GM18502 (cell line): ENCODE data around the gene CCDC12.
A peak's percentile ranks its signal among the peaks of the same experiment; 100 is the strongest.
"Not testable (repeated sequence)": the region's sequence is repeated elsewhere in the genome, so short reads cannot be mapped to it uniquely, and the experiment has no call there.

Experiments used
- ATAC-seq: cut with Tn5 transposase; IDR thresholded peaks from one replicate; pipeline ENCODE4 v1.9.1; 2021; ENCODE audit warnings: mild to moderate bottlenecking; ENCODE audit not compliant: unreplicated experiment, poor library complexity

Gene CCDC12

DNA sequence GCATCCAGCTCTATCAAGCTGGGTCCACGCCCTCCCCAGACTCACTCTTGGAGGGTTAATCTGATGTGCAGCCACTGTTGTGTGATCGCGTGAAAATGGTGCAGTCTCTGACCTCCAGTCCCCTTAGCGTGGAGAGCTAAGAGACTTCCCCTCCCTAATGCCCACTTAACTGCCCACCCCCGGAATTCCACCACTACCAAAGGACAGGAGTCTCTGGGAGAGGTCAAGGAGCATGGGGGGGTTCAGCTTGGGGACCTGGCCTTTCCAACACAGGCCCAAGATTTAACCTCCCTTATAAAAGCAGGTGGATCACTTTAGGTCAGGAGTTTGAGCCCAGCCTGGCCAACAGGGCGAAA is 48.8 kb downstream of the CCDC12 start:
- no peak for ATAC-seq

DNA sequence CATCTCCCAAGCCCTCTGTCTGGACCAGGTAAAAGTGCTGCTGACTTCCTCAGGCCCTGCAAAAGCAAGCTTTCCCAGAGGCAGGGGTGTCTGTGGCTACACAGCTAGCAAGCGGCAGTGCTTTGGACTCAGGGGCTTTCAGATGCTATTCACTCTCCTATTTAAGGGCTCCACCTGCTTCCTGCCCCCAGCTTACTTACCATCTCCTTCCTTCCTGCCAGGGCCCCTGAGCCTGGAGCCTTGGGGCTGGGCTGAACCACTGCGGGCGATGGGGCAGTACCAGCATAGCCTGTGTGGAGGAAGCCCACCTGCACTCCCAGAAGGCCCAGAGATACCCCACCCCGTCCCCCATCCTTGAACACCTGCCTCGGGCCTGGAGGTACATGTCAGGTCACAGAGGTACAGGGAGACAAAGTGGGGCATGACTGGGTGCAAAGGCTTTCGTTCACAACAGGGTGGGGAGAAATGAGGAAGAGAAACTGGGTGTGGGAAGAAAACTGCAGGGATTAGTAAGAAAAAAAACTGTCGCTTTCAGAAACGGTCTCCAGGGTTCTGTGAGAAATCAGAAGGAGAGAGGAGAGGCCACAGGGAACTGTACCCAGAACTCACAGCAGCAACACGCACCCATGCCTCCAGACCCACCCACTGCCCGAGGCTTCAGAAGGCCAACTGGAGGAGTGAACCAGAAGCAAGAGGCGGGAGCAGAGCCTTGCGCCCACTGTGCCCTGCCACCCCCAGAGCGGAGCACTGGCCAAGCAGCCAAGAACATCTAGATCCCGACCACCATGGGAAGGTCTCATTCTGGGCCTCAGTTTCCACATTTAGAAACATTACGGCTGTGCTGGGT is 49.5 kb downstream of the CCDC12 start:
- ATAC-seq: peak; percentile 63

DNA sequence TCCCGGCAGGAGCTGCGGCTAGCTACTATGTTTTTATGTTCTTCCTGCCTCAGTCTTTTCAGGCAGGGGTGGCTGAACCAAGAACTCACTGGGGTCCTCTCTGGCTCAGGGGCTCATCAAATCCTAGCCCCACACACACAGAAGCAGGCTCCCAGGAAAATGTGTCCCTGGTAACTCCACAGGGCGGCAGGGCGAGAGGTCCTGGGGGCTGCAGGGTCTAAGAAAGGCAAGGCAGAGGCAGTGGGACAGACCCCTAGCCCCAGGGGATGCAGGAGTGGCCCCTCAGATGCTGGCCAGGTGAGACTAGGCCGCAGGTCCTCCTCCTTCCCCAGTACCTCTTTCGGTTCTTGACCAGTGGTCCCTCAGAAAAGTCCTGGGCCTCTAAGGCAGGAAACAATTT is 50.1 kb downstream of the CCDC12 start:
- ATAC-seq: no peak

DNA sequence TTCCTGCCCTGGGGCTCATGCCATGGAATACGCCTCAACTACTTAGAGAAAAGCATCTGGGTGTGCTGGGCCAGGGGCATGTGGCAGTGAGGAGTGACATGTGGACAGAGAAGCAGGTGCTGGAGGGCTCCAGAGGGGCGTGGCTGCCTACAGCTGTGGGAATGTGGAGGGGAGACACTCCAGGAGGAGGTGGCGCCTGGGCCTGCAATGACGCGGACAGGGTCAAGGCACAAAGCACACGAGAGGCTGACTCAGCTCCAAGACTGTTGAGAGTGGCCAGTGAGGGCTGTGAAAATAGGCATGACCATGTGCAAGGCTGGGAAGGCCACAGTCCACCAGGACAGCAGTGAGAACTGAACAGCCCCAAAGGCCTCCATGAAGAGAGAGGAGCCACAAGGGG is 50.5 kb downstream of the CCDC12 start:
- ATAC-seq: no peak

DNA sequence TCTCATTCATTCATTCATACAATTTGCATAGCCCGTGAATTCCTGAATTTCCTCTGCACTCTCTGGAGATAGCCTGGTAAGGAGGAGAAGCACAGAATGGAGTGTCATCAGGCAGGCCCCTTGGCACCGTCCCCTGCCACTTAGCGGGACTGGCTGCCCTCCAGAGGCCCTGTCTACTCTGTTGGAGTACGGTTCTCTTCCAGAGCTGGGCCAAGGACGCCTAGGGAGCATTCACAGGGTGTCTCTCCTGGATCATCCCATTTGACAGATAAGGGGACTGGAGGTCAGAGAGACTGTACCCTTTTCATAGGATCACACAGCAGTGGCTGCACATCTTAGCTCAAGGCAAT is 51.0 kb downstream of the CCDC12 start:
- no peak for ATAC-seq

DNA sequence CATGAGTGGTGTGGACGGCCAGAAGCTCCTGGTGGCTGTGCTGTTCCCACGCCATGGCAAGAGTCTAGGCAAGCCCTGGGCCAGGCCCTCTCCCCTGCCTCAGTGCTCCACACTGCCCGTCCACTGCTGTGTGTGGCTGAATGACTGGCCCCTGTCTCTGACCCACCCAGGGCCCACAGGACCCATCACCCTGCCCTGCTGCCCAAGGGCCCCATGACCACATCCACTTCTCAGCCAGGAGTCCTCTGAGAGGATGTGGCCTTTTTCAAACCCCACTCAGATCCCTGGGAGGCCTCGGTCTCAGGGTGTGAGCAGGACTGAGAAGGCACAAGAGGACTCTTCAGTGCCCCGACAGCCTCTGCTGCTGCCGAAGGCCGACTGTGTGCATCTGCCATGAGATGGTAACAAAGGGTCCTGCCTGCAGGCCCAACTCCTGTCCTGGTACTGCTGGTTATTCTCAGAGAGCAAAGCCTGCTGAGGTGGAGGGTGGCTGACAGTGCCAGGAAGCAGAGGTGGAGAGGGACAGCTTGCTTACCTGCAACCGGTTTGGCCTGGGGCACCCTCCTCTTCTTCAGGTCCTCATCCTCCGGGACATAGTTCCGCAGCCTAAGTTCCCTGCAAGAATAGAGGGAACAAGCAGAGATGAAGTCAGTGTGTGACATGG is 51.5 kb downstream of the CCDC12 start:
- no peak for ATAC-seq

DNA sequence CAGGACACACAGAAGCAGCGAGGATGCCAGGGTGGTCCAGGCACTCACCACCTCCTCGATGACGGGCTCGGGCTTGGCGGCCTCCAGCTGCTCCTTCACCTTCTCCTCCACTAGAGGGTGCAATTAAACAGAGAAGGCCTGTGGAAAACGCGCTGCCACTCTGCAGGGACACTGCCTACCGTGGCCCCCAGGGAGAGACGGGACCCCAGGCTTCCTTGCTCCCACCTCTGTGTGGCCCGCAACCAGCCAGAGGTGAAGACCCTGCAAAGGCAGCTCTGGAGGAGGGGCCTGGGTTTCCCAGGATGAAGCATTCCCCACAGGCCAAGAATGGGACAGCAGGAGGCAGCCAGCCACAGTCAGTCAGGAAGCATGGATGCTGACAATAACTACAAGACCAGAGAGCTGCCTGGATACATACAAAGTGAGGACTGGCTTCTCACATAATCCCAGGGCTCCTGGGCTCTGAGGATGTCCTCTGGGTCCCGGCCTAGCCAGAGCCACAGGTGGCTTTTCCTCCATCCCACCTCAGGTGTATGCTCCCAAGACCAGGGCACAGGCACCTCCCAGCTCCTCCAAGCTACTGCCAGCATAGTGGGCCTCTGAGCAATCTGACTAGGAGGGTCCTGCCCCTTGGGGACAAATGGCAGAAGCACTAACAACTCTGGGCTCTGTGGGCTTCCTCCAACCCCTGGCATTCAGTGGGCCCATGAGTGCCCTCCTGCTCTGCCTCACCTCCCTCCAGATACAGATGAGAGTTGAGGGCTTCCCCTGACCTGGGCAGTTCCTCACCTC is 52.8 kb downstream of the CCDC12 start:
- ATAC-seq: no peak

DNA sequence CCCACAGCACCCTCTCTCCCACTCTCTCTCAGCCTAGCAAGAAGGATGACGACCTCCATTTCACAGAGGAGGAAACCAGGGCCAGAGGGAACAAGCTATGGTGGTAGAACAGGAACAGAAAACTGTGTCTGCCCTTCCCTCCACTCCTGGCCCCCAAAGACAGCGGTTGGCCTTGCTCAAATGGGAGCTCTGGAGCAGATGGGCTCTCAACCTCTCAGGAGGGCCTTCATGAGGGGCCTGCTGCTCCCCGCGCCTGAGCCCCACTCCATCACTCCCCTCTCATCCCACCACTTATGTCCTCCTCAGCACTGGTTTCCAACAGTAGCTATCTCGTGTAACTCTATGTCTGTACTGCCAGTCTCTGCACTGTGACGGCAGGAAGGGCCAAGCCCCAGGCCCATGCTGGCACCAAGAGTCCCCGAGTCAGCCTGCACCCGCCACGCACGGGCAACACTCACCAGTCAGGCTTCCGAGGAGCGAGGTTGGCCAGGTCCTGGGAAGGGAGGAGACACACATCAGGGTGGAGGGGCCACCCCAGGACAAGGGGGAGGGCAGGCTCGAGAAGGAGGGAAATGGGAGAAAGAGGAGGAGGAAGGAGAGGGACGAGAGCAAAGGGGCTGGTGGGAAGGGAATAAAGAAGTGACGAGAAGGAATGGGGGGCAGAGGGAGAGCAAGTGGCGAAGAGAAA is 53.5 kb downstream of the CCDC12 start:
- no peak for ATAC-seq

DNA sequence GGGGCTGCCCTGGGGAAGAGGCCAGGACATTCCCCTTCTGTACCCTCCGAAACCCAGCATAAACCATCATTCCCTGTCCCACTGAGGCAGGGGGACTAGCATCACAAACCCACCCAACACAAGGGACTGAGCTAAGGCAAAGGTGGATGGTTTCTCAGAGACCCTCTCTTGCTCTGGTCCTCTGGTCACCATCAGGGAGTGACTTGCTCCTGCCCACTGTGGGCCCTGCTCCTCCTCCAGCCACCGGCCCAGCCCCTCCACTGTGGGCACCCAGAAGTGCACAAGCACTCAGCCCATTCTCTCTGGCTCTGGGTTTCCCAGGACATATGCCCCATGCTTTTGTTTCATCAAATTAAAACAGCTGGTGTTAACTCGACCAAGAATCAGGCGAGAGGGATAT is 54.1 kb downstream of the CCDC12 start:
- ATAC-seq: no peak

DNA sequence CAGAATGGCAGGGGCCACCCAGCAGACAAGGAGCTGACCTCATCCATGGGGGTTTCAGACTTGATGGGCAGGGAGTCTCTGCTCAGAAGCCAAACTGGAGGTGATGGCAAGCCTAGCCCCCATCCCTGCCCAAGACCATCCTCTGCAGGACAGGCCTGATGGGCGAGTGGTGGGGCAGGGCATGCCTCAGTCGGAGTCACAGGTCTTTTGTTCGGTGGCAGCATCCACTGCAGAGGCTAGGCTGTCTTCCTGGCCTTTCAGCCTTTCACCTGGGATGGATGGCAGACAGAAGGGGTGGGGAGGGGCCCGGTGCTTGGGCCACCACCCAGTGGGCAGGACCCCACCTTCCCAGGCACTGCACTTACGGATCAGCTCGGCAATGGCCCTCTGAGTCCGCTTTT is 54.7 kb downstream of the CCDC12 start:
- no peak for ATAC-seq

DNA sequence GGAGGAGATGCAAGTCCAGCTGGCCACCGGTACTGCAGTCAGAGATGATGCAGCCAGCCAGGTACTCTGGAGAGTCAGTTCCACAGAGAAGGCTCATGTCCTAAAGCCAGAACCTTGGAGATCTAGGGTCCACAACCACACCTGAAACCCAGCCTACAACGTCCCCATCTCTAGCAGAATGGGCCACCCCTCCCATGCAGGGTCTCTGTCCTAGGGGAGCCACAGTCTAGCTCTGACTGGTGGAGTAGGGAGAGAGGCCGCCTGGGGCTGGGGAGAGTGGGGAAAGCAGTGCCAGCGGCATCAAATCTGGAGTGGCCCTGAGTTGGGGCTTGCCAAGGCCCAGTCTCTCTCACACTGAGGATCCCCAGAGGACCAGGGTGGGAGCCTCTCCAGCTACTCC is 55.5 kb downstream of the CCDC12 start:
- ATAC-seq: no peak

DNA sequence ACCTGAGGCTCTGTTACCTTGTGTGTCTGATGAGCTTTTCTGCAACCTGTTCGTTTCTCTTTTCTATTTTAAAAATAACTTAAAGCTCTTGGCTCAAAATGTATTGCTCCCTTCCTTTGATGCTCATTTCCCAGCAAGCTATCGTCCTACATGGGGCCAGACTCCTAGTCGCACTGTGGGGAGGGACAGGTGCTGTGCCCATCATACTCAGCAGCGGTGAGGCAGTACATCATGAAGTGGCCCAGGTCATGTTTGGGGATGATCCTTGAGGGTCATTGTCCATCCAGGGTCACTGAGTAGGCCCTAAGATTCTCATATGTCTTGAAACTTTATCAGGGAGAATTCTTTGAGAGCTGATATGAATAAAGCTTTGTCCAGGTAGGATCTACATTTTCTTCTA is 57.9 kb downstream of the CCDC12 start:
- no peak for ATAC-seq

DNA sequence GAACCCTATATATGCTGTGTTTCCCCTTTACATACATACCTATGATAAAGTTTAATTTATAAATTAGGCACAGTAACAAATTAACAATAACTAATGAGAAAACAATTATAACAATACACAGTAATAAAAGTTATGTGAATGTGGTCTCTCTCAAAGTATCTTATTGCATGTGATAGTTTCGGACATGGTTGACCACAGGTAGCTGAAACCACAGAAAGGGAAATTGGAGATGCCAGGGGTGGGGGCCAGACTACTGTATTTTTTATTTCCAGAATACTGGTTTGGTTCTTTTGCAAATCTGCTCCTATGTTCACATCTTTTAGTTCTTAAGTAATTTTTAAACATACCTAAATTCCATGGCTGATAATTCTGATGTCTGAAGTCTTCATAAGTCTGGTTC is 58.3 kb downstream of the CCDC12 start:
- ATAC-seq: no peak

DNA sequence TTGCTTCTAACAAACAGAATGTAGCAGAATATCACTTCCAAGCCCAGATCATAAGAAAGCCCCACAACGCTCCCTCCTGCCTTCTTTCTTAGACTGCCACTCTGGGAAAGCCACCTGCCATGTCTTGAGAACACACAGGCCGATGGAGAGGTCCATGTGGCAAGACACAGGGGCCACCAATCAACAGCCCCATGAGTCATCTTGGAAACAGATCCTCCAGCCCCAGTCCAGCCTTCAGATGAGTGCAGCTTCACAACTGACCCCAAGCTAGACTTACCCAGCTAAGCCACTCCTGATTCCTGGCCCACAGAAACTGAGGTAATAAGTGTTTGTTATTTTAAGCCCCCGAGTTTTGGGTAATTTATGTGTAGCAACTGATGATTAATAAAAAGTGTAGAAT is 59.3 kb downstream of the CCDC12 start:
- ATAC-seq: no peak

DNA sequence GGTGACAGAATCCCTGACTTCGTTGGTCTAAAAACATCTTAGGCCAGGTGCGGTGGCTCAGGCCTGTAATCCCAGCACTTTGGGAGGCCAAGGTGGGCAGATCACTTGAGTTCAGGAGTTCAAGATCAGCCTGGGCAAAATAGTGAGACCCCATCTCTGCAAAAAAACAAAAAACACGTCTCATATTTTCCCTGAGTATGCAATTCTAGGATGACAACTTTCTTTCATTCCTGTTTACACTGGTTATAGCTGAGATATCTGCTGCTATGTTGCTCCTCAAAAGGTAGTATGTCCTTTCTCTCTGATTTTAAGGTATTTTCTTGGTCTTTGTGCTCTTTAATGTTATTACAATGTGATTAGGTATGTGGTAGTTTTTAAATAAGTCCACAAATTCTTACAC is 59.7 kb downstream of the CCDC12 start:
- no peak for ATAC-seq

DNA sequence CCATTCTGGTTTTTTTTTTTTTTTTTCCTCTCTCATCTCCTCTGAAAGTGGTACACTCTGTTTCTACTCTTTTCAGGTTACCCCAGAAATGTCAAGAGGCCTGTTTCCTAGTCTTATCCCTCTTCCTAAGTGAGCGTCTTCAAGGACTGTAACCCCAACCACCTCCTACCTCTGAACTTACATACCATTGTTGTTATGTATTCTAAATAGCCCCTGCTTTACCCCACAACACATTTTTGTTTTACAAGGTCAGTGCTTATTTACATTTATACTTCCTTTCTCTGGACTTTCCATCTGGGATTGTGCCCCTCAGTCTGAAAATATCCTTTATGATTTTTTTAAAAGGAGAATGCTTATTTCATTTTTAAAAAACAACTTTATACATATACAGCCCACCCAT is 60.3 kb downstream of the CCDC12 start:
- no peak for ATAC-seq

DNA sequence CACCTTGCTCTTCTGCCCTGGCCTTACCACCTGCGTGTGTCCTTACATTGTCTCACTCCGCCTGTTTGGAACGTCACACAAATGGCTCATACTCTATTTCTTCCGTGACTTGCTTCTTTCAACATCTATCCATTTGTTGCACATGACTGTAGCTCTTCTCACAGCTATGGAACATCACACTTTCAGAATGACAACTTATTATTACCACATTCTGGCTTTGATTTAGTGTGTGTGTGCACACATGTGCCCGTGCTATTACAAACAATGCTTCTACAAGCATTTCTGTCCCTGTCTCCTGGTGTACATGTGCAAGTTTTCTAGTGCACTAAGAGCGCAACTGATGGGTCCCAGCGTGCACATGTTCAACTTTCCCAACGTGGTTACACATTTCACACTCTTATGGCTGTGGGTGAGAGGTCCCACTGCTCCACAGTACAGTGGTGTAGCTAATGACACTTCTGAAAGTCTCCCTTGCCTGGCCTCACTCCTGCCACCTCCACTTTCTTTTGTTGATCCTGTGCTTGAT is 61.2 kb downstream of the CCDC12 start:
- no peak for ATAC-seq

DNA sequence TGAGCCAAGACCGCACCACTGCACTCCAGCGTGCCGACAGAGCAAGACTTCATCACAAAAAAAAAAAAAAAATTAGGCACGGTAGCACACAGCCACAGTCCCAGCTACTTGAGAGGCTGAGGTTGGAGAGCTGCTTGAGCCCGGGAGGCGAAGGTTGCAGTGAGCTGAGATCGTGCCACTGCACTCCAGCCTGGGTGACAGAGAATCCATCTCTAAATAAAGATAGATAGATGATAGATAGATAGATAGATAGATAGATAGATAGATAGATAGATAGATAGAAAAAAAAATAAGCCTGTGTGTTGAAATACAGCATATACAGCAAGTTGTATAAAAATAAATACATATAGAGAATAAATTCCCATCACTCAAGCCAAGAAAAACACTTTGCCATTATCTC is 61.7 kb downstream of the CCDC12 start:
- ATAC-seq: no peak

DNA sequence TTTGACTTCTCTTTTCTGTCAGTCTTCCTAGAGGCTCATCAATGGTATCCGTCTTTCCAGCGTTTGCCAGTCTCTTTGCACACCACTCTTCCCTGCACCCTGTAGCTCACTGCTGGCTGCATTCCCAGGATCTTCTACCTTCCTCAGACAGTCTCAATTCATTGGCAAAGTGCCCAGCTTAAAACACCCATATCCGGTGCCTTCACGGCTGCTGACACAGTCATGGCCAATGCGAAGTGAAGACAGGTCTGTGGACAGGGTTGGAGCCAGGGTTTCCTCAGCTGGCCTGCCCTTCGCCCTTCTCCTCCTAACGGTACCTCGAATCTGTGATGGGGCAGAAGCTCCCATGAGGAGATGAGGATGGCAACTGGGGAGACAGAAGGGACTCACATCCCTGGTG is 62.9 kb downstream of the CCDC12 start:
- ATAC-seq: no peak

DNA sequence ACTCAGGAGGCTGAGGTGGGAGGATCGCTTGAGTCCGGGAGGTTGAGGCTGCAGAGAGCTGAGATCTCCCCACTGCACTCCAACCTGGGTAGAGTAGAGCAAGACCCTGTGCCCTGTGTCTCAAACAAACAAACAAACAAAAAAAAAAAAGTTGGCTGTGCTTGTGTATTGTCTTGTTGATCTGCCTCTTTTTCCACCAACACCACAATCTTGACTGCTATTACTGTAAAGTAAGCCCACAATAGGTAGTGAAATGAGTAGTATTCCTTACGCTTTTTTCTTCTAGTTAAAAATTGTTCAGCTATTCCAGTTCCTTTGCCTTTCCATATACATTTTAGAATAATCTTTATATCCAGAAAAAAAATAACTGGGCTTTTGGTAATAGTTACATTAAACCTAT is 63.6 kb downstream of the CCDC12 start:
- ATAC-seq: no peak

DNA sequence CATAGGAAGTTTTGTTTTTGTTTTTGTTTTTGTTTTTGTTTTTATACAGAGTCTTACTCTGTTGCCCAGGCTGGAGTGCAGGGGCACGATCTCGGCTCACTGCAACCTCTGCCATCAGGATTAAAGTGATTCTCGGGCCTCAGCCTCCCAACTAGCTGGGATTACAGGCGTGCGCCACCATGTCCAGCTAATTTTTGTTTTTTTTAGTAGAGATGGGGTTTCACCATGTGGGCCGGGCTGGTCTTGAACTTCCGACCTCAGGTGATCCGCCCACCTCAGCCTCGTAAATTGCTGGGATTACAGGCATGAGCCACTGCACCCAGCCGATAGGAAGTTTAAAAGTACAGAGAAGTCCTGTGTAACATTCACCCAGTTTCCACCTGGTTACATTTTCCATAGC is 65.6 kb downstream of the CCDC12 start:
- ATAC-seq: not testable (repeated sequence)
